Stimulated activated CD8-positive, alpha-beta memory T cell treated with anti-CD3 and anti-CD28 coated beads, Interleukin-12 subunit alpha, Interleukin-12 subunit beta, amount 100 ng/mL, for 4 hours (primary cell): ENCODE data around the gene ZNF586.
"Not testable (repeated sequence)": the region's sequence is repeated elsewhere in the genome, so short reads cannot be mapped to it uniquely, and the experiment has no call there.

Experiments
- DNase-seq: peaks from one replicate; pipeline ENCODE4 v3.0.0-alpha.2; 2020; ENCODE audit warnings: low read depth

Gene ZNF586

GRCh38 chr19:57823608-57824007, 54.1 kb downstream of the ZNF586 start:
- DNase-seq, result not testable (repeated sequence)

- no peak for DNase-seq
These were observed 56.0 kb downstream of the ZNF586 start for GRCh38 chr19:57825511-57825910.

DNA sequence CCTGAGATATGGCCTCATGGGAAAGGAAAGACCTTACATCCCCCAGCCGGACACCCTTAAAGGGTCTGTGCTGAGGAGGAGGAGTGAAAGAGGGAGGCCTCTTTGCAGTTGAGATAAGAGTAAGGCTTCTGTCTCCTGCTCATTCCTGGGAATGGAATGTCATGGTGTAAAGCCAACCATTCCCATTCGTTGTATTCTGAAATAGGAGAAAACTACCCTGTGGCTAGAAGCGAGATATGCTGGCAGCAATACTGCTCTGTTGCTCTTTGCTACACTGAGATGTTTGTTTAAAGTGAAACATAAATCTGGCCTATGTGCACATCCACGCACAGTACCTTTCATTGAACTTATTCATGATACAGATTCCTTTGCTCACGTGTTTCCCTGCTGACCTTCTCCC, 59.8 kb downstream of the ZNF586 start:
- no peak for DNase-seq

DNA sequence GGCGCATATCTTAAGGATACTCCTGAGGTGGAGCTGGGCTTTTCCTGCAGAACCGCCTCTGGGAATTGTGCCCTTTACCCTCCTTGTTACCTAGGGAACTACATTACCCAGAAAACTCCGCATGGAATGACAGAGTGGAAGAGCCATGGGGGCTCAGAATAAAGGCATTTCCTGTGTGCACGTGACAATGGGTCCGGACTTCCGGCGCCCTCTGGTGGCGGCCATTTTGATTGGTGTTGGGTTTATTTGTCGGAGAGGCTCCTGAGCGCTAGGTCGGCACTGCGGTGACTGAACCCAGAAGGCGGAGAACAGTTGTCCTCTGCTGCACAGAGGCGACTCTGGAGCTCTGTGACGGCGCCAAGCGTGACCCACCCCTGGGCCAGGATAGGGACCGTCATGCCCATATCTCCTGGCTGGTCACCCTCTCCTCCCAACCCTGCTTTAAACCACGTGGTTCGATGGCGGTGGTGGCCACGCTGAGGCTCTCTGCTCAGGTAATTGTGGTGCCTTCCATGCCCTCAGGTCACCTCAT, 60.7 kb downstream of the ZNF586 start, which contains the start of gene ZNF587B:
Gene ZNF587B (plus strand): TSS at position 229 of the 532 bp plus-strand sequence. CDS start 230 bp downstream, at position 459.
- no peak for DNase-seq
